Retinal pigment epithelial cell (primary cell): ENCODE data around the gene SNTN.

Experiments used
- DNase-seq: peaks from one replicate; pipeline ENCODE4 v3.0.0-alpha.2; 2010; ENCODE audit warnings: low read depth
- H3K4me3 ChIP-seq: 2 replicates; pipeline ENCODE4 v1.5.1; 2011; ENCODE audit warnings: mild to moderate bottlenecking, low read length, control low read depth, moderate library complexity
- CTCF ChIP-seq: conservative IDR thresholded peaks from 2 replicates; pipeline ENCODE4 v1.5.1; 2011; ENCODE audit warnings: low read depth, low read length, control low read depth, inconsistent platforms

The SNTN gene

GRCh38 chr3:63670544-63670943, 18.1 kb downstream of the SNTN start:
- no peak overlapping the region for H3K4me3 ChIP-seq
- no peak for TF ChIP-seq CTCF
- no peak for DNase-seq

- DNase-seq, result no peak
- H3K4me3 ChIP-seq, result no peak overlapping the region
- no peak for TF ChIP-seq CTCF
Observed at GRCh38 chr3:63673111-63673510, 20.6 kb downstream of the SNTN start.

GRCh38 chr3:63674586-63674985, 22.1 kb downstream of the SNTN start:
- H3K4me3 ChIP-seq, result no peak overlapping the region
- no peak for TF ChIP-seq CTCF
- DNase-seq, result no peak

GRCh38 chr3:63679186-63679585, 26.7 kb downstream of the SNTN start:
- H3K4me3 ChIP-seq, result no peak overlapping the region
- DNase-seq, result no peak
- no peak for TF ChIP-seq CTCF

- TF ChIP-seq CTCF, result no peak
- DNase-seq, result no peak
Observed at GRCh38 chr3:63684081-63684480, 31.6 kb downstream of the SNTN start.

GRCh38 chr3:63685340-63685739, 32.9 kb downstream of the SNTN start:
- TF ChIP-seq CTCF, result no peak
- no peak overlapping the region for H3K4me3 ChIP-seq
- DNase-seq, result no peak

More at GRCh38 chr3:63684081-63684480, 31.6 kb downstream of the SNTN start:
- H3K4me3 ChIP-seq, result no peak overlapping the region

- H3K4me3 ChIP-seq, result no peak overlapping the region
- DNase-seq, result peak; percentile 9
- TF ChIP-seq CTCF, result no peak
Observed at GRCh38 chr3:63687278-63688225, 35.1 kb downstream of the SNTN start.
